ENCODE data around the gene SLX9.

Gene SLX9

GRCh38 chr21:44993321-44994046, 53.7 kb downstream of the SLX9 start:
- no peak for TF ChIP-seq CTCF (IDR thresholded peaks at IDR 0.05)
- Mint-ChIP-seq H3K36me3 (ENCODE audit: low read depth) (no peaks in the 10 kb centered on the region), H3K4me1 (peaks cover 26% of the 10 kb centered on the region), H3K4me3 (no peak overlapping the region), H3K27me3 (ENCODE audit: low read depth, poor library complexity) (peaks cover 4% of the 10 kb centered on the region), H3K9me3 (no peaks in the 10 kb centered on the region), H3K27ac (no peak overlapping the region)
- no peak for DNase-seq

- DNase-seq = no peak
- peaks cover 4% of the 10 kb centered on the region for H3K27me3 Mint-ChIP-seq (ENCODE audit: low read depth, poor library complexity)
- TF ChIP-seq CTCF (IDR thresholded peaks at IDR 0.05) = no peak
- H3K36me3 Mint-ChIP-seq (ENCODE audit: low read depth) = no peaks in the 10 kb centered on the region
- no peaks in the 10 kb centered on the region for H3K9me3 Mint-ChIP-seq
- H3K27ac Mint-ChIP-seq = no peak overlapping the region
- no peak overlapping the region for H3K4me3 Mint-ChIP-seq
- H3K4me1 Mint-ChIP-seq = peaks cover 22% of the 10 kb centered on the region
Observed at GRCh38 chr21:44994047-44994694, 54.3 kb downstream of the SLX9 start.

GRCh38 chr21:44994695-44995342, 55.0 kb downstream of the SLX9 start:
- Mint-ChIP-seq H3K9me3 (no peaks in the 10 kb centered on the region), H3K36me3 (ENCODE audit: low read depth) (no peaks in the 10 kb centered on the region), H3K4me1 (peaks cover 15% of the 10 kb centered on the region), H3K4me3 (no peak overlapping the region), H3K27me3 (ENCODE audit: low read depth, poor library complexity) (peaks cover 4% of the 10 kb centered on the region), H3K27ac (no peak overlapping the region)
- no peak for DNase-seq
- no peak for TF ChIP-seq CTCF (IDR thresholded peaks at IDR 0.05)

GRCh38 chr21:44995343-44995941, 55.6 kb downstream of the SLX9 start:
- DNase-seq = no peak
- no peak overlapping the region for H3K27ac Mint-ChIP-seq

GRCh38 chr21:44996096-44996495, 56.3 kb downstream of the SLX9 start:
- Mint-ChIP-seq H3K27ac (no peak overlapping the region), H3K4me1 (peaks cover 14% of the 10 kb centered on the region), H3K9me3 (no peaks in the 10 kb centered on the region), H3K4me3 (no peak overlapping the region), H3K36me3 (ENCODE audit: low read depth) (no peaks in the 10 kb centered on the region), H3K27me3 (ENCODE audit: low read depth, poor library complexity) (peaks cover 4% of the 10 kb centered on the region)
- TF ChIP-seq CTCF (IDR thresholded peaks at IDR 0.05) = no peak
- DNase-seq = no peak

More at GRCh38 chr21:44995343-44995941, 55.6 kb downstream of the SLX9 start:
- no peak for TF ChIP-seq CTCF (IDR thresholded peaks at IDR 0.05)
- H3K9me3 Mint-ChIP-seq = no peaks in the 10 kb centered on the region
- H3K36me3 Mint-ChIP-seq (ENCODE audit: low read depth) = no peaks in the 10 kb centered on the region
- H3K4me1 Mint-ChIP-seq = peaks cover 14% of the 10 kb centered on the region
- H3K4me3 Mint-ChIP-seq = no peak overlapping the region
- peaks cover 4% of the 10 kb centered on the region for H3K27me3 Mint-ChIP-seq (ENCODE audit: low read depth, poor library complexity)

All from nephron progenitor cell (in vitro differentiated cells).